ENCODE measurements around the gene SNAP25.

Gene SNAP25

GRCh38 chr20:10264166-10264558, 45.5 kb downstream of the SNAP25 start:
- no peak for DNase-seq

- no peak for DNase-seq
Measured at GRCh38 chr20:10268636-10269035, 50.0 kb downstream of the SNAP25 start.

- no peak for DNase-seq
Measured at GRCh38 chr20:10270630-10271029, 52.0 kb downstream of the SNAP25 start.

- no peak for DNase-seq
Measured at GRCh38 chr20:10271494-10272219, 53.0 kb downstream of the SNAP25 start.

- DNase-seq, result no peak
Measured at GRCh38 chr20:10276878-10277580, 58.4 kb downstream of the SNAP25 start.

GRCh38 chr20:10277616-10278015, 59.0 kb downstream of the SNAP25 start:
- no peak for DNase-seq

- no peak for DNase-seq
Measured at GRCh38 chr20:10278412-10278811, 59.8 kb downstream of the SNAP25 start.

GRCh38 chr20:10280018-10280908, 61.6 kb downstream of the SNAP25 start:
- DNase-seq, result no peak

GRCh38 chr20:10281911-10282310, 63.3 kb downstream of the SNAP25 start:
- no peak for DNase-seq

GRCh38 chr20:10282979-10283456, 64.4 kb downstream of the SNAP25 start:
- no peak for DNase-seq

GRCh38 chr20:10286356-10286755, 67.7 kb downstream of the SNAP25 start:
- DNase-seq, result no peak

- DNase-seq, result no peak
Measured at GRCh38 chr20:10288421-10288820, 69.8 kb downstream of the SNAP25 start.

- no peak for DNase-seq
Measured at GRCh38 chr20:10288954-10289646, 70.5 kb downstream of the SNAP25 start.

- DNase-seq, result no peak
Measured at GRCh38 chr20:10291568-10292248, 73.1 kb downstream of the SNAP25 start.

- no peak for DNase-seq
Measured at GRCh38 chr20:10297223-10297622, 78.6 kb downstream of the SNAP25 start.

- DNase-seq, result no peak
Measured at GRCh38 chr20:10297684-10298240, 79.1 kb downstream of the SNAP25 start.

GRCh38 chr20:10300582-10301446, 82.2 kb downstream of the SNAP25 start:
- no peak for DNase-seq

GRCh38 chr20:10303852-10304251, 85.2 kb downstream of the SNAP25 start:
- DNase-seq, result no peak

GRCh38 chr20:10304471-10305046, 85.9 kb downstream of the SNAP25 start:
- DNase-seq, result no peak
